NT2/D1 (cell line): ENCODE measurements around the gene MYH2.

Source experiments
- SUZ12 ChIP-seq: IDR thresholded peaks from 2 replicates; pipeline ENCODE4 v1.6.1; 2011; ENCODE audit not compliant: insufficient read length, insufficient read depth; ENCODE audit errors: extremely low read depth
- YY1 ChIP-seq: IDR thresholded peaks from 2 replicates; pipeline ENCODE4 v1.6.1; 2011; ENCODE audit not compliant: insufficient read length, insufficient read depth
- ZNF274 ChIP-seq: IDR thresholded peaks from 2 replicates; pipeline ENCODE4 v1.6.1; 2011; ENCODE audit warnings: mild to moderate bottlenecking, low read depth, low read length

GRCh38 chr17:10589553-10590145 is 40.2 kb upstream of the MYH2 start:
- no peak for TF ChIP-seq ZNF274
- no peak for TF ChIP-seq SUZ12
- TF ChIP-seq YY1: no peak
